GM21737 (cell line): ENCODE measurements around the gene PANK2.
A peak's percentile ranks its signal among the peaks of the same experiment; 100 is the strongest.

ENCODE experiments used
- ATAC-seq: cut with Tn5 transposase; IDR thresholded peaks from one replicate; pipeline ENCODE4 v1.9.1; 2021; ENCODE audit warnings: mild to moderate bottlenecking, moderate library complexity; ENCODE audit not compliant: unreplicated experiment

The PANK2 gene

DNA sequence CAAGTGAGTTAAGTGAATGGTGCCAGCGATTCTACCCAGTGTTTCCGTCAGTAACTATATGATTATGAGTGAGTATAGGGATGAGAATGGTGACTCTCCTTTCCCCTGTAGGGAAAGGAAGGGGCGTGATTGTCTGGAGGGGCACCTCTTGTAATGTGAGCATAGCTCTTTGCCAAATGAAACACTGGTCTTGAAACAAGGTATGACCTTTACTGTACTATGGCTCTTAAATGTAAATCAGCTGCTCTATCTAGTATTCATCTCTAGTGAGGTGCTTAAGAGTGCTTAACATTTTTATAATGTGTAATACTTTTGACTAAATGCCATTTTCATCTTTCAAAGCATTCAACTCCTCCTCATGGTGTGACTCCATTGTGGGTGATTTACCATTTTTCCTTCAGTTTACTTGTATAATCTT lies 11.0 kb downstream of the PANK2 start:
- ATAC-seq: no peak

DNA sequence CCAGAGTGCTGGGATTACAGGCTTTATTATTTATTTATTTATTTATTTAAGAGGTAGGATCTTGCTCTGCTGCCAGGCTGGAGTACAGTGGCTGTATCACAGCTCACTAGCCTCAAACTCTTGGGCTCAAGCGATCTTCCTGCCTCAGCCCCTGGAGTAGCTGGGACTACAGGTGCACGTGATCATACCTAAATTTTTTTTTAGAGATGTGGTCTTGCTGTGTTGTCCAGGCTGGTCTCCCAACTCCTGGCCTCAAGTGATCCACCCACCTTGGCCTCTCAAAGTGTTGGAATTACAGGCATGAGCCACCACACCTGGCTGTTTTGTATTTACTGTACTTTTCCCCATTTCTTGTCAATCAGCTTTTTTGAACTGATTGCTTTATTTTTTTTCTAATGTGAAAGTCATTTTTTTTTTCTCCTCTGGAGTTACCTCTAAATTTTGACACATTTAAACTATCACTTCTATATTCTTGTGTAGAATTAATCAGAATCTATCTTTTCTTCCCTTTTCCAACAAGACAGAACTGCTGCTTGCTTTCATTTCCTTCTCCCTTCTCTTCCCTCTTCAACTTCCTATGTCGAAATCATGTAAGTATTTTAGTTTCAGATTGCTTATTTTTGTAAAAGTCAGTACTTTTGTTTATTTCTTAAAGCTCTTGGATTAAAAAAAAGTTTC lies 12.0 kb downstream of the PANK2 start:
- ATAC-seq: no peak

DNA sequence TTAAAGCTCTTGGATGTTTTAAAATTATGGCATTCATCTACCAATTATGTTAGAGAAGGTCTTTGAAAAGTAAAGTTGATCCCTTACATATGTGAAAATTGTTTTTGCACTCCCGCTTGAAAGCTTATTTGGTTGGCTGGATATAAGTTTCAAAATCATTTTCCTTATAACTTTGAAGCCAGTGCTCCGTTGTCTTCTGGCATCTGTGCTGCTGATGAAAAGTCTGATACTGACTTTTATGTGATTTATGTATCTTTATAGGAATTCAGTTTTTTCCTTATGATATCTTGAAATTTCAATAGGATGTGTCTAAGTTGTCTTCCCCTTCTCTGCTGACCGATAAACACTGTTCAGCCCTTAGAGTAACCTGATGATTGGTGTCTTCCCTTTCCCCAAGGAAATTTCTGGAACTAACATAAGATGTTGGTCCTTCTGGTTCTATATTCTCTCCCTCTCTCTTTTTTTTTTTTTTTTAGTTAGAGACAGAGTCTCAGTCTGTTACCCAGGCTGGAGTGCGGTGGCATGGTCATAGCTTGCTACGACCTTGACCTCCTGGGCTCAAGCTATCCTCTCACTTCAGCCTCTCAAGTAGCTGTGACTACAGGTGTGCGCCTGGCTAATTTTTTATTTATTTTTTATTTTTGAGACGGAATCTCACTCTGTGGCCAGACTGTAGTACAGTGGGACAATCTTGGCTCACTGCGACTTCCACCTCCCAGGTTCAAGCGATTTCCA lies 12.7 kb downstream of the PANK2 start:
- ATAC-seq: no peak

DNA sequence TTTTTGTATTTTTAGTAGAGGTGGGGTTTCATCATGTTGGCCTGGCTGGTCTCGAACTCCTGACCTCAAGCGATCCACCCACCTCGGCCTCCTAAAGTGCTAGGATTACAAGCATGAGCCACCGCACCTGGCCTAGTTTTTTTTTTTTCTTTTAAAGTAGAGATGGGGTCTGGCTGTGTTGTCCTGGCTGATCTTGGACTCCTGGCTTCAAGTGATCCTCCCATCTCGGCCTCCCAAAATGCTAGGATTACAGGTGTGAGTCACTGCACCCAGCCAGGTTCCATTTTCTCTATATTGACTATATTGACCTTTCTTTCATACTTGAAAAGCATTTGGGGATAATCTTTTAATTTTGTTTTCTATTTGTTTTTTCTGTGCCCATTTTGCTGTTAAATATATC lies 13.3 kb downstream of the PANK2 start:
- no peak for ATAC-seq

DNA sequence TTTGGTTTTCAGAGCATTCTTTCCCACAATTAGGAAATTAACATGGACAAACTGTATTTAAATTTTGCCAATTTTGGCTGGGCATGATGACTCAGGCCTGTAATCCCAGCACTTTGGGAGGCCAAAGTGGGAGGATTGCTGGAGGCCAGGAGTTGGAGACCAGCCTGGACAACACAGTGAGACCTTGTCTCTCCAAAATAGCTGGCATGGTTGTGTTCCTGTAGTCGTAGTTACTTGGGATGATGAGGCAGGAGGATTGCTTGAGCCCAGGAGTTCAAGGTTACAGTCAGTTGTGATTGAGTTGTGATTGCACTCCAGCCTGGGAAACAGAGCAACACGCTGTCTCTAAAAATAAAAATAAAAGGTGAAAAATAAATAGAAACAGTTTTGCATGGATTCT lies 15.0 kb downstream of the PANK2 start:
- no peak for ATAC-seq

DNA sequence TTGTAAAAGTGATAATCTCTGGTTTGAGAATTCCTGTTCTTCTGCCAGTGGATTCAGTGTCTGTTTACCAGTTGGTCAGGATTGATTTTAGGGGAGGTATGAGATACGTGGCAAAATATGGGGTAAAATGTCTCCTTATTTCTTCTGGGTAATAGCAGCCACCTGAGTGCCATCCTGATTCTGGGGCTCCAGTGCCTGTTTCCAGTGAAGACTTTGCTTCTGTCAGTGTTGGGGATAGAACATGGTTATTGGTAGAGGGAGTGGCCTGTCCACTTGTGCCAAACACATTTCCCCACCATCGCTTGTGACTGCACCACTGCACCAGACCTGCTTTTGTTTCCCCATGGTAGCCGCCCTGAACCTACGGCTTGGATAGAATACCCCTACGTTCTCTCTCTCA lies 15.7 kb downstream of the PANK2 start:
- ATAC-seq: no peak

DNA sequence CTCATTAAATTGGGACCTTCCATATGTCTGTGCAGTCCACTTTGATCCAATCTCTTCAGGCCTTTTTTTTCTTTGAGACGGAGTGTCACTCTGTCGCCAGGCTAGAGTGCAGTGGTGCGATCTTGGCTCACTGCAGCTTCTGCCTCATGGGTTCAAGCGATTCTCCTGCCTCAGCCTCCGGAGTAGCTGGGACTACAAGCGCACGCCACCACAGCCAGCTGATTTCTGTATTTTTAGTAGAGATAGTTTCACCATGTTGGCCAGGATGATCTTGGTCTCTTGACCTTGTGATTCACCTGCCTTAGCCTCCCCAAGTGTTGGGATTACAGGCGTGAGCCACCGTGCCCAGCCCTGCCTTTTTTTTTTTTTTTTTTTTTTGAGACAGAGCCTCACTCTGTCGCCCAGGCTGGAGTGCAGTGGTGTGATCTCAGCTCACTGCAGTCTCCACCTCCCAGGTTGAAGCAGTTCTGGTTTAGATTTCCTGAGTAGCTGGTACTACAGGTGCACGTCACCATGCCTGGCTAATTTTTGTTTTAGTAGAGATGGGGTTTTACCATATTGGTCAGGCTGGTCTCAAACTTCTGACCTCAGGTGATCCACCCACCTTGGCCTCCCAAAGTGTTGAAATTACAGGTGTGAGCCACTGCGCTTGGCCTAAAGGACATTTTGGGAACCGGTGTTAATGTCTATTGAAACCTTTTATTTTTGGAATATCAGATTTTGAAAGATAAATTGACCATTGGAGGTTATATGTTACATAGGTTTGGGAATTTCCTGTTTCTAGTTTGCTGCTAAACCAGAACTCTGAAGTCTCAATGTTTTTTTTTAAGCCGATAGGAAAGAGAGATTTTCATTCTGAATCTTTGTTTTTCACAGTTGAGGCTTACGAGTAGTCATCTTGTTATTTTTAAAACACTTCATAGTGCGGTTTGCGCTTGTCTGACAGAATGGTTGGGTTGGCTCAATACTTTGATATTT lies 17.8 kb downstream of the PANK2 start:
- ATAC-seq: peak; percentile 81

DNA sequence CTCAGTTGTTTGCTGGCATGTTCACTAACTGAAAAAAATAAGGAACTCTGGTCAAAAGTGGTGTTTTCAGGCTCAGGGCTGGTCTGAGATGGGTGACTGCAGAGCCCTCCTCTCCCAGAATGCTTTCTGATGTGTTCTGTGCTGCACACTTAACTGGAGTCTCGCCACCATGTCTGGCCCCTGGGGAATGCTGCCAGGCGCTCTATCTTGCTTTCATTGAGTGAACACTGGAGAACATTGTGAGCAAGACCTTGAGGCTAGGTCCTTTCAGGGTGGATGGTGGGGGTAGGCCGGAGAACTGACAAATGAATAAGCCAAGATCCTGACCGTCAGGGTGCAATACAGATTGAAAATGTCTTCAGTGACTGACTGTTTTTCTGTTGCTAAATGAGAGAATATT lies 19.5 kb downstream of the PANK2 start:
- no peak for ATAC-seq

DNA sequence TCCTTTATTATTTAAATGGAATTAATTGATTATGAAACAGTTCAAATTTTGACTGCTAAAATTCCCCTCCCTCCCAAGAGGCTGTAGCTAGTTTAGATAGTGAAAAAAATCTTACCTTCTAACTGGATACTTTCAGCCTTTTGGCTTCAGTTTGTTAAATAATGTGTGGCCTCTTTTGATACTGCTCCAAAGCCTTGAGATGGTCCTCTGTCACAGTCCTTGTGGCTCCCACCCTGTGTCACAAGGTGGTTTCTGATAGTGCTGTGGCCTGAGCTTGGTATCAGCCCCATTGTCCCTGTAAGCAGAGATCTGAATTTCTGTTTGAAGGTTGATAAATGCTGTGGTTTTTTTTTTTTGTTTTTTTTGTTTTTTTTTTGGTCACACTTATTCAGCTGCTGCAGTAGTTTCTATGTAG lies 20.8 kb downstream of the PANK2 start:
- ATAC-seq: no peak

DNA sequence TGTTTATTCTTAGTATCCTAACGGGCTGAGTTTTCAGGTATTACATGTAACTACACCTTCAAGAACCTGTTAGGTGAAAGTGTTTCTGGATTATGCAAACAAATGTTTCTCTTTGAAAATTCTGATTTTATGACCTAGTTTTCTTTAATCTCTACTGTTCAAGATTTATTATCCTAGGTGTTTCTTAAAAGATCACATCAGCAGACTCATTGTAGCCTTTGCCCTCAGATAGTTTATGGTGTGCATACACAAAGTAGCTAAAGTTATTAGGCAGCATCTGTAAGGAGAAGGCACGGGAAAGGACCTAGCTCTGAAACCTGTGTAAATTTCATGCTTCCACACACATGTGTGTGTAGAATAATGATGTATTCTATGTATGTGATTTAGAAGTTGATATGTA lies 21.7 kb downstream of the PANK2 start:
- ATAC-seq: no peak

DNA sequence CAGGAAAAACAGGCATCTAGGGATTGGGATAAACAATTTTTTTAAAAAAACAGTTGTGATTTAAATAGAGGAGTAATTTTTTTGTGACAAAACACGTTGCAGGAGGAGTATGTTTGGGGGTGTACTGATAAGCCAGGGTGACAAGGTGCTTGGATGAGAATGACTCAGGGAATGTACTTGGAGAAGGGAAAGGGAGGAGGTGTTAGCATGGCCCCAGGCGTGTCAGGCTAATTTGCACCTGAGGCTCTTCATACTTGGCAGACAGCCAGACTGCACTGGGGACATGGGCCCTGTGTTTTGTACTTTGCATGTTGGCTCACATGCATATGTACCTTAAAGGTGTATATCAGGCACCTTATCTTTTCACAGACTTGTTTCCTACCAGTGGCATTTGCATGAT lies 22.8 kb downstream of the PANK2 start:
- no peak for ATAC-seq

DNA sequence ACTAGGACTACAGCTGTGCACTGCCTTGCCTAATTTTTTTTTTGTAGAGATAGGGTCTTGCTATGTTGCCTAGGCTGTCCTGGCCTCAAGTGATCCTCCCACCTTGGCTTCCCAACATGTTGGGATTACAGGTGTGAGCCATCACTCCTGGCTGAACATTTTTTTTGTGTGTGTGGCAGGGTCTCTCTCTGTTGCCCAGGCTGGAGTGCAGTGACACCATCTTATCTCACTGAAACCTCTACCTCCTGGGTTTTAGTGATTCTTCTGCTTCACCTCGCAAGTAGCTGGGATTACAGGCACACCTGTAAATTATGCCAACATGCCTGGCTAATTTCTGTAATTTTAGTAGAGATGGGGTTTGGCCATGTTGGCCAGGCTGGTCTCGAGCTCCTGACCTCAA lies 25.3 kb downstream of the PANK2 start:
- no peak for ATAC-seq

DNA sequence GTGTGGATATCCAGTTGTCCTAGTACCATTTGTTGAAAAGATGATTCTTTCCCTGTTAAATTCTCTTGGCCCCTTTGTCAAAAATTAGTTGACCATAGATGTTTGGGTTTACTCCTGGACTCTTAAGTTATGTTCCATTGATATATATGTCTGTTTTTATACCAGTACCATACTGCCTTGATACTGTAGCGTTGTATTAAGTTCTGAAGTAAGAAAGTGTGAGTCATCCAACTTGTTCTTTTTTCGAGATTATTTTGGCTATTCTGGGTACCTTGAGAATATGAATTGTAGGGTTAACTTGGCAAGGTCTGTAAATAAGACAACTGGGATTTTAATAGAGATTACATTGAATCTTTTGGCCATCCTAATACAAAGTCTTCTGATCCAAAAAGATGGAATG lies 26.5 kb downstream of the PANK2 start:
- no peak for ATAC-seq

DNA sequence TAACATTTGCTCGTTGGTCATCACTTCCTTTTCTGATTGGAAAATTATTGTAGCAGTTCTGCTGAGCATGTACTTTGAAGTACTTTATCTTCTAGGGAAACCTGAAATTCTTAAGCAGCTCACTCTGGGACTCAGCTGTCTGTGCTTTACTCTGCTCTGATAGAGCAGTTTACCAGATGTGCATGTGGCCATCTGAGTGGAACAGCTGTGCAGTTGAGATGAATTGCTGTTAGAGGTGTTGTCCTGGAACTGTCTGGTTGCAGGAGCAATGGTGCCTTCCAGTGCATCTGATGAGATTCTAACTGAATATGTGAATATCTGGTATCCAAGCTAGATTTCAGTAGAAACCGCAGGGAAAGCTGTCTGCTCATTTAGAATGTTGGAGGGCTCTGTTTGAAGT lies 27.2 kb downstream of the PANK2 start:
- no peak for ATAC-seq

DNA sequence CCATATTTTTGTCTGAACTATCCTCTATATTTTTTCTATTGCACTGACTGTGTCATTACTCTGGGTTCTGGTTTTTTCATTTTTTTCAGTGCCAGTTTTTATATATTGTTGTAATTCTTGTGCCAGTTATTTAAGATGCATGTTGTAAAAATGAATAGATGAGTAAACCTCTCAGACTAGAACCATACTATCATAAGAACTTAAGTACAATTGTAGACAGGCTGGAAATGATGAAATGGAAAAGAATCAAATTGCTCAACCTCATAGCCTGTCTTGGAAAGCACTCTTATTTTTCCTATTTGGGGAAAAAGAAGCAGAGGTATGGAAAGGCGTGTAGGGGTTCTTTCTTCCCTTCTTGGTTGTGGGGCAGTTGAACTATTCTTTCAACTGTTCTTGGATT lies 30.2 kb downstream of the PANK2 start:
- no peak for ATAC-seq

DNA sequence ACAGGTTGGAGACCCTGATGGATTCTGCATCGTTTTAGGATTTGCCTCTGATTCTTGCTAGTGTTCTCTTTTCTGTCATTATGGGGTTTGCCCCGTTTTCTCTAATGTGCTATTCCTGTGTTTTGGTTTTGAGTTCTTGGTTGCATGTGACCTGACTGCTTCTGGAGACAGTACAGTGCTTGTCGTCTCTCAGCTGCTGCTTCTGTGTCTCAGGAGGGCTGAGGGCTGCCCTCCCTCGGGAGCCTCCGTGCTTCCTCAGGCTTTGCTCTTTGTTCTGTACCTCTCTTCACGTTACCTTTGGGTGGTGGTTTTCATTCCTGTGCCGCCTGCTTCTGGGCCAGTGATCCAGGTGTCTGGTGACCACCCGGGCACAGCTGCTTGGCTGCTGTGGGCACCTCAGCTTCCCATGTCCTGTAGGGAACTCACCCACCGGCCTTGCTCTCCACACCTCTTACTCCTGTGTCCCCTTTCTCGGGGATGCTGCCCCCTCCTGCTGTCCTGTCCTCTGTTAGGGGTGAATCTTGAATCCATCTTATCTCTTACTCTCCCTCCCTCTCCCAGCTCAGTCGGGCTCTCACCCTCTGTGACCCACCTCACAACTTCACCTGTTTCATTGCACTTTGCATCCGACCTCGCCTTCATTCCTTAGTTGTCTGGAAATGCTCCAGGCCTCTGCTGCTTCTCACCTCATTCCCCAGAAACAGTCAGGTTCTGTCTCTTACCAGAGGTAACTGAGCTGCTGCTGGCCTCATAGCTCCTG lies 33.2 kb downstream of the PANK2 start:
- no peak for ATAC-seq

DNA sequence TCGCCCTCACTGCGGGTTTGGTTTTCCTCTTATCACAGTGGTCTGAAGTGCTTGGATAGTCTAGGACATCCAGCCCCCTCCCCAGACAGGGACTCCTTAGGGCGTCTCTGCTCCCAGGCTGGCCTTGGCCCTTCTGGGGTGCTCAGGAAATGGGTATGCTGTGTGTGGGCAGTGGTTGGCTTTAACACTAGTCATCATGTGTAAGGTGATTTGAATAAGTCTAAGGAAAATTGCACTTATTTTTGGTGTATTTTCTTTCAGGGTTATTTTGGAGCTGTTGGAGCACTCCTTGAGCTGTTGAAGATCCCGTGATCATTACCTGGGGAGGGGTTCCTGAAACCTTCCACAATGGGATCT lies 33.8 kb downstream of the PANK2 start:
- no peak for ATAC-seq

DNA sequence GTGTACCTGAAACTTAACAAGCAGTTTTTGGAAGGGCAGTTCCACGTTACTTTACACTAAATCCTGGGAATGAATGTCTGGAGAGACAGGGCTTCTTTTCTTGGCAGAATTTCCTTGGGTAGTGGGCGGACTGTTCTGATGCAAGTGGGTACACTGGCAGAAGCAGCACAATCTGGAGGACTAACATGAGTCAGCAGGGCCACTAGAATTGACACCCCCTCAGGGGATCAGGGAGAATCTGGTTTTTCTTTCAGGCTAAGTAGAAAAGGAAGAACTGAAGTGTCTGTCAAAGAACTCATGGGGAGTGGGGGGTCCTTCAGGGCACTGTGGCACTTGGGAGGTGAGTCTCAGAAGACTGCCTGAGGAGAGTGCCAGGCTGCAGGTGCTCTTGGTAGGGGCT lies 34.6 kb downstream of the PANK2 start:
- no peak for ATAC-seq

DNA sequence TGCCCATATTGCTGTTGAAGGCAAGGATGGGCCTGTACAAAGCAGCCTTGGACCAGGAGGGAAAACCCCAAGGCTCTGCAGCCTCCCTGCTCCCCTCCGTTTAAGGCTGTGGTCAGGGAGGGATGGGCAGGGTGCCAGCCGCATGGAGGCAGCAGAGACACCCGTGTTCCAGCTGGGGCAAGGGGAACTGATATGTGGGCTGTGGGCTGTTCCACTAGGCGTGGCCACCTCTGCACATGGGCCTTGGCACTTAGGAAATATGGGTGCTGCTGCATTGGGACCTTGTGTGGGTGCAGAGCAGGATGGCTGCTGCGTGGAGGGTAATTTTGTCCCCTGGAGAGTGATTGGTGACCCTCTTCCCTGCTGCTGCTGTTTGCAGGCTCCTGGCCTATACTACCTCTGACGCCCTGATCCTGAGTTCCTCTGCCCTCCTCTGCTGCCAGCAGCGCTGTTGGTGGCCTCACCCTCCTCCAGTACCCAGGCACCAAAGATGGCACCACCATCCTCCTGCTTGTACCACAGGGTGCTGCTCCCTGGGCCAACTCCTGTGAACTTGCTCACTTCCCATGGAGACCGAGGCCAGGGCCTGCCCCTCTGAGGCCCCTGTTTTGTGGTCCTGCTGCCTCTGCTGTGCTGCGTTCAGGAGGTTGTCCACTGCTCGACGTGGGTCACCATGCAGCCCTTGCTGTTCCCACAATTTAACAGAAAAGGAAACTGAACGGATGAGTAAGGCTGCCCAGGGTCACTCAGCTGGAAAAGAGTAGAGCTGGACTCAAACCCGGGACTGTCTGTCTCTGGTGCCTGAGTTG lies 35.3 kb downstream of the PANK2 start:
- ATAC-seq: no peak

DNA sequence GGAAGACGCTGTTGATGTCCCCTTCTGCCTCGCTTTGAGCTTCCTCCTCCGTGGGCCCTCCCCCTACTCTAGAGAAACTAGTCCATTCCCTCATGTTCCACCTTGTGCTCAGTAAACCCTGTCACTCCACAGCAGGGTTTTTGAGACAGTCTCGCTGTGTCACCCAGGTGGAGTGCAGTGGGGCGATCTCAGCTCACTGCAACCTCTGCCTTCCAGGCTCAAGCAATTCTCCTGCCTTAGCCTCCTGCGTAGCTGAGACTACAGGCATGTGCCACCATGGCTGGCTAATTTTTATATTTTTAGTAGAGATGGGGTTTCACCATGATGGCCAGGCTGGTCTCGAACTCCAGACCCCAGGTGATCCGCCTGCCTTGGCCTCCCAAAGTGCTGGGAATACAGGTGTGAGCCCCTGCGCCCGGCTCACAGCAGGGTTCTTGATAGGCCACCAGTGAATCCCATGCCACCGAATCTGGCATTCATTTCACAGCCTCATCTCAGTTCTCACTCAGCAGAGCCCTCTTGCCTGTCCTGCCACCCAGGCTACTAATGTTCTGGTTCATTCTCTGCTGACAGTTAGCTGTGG lies 36.0 kb downstream of the PANK2 start:
- no peak for ATAC-seq
